GM12865 (cell line): Measurements from ENCODE around the gene HHLA2.
A peak's percentile ranks its signal among the peaks of the same experiment; 100 is the strongest.

Experiments used
- DNase-seq: peaks from one replicate; pipeline ENCODE4 v3.0.0; 2010; ENCODE audit warnings: low read depth
- H3K4me3 ChIP-seq: 2 replicates; pipeline ENCODE4 v1.5.1; 2011; ENCODE audit warnings: mild to moderate bottlenecking, low read depth, low read length, control low read depth
- TF ChIP-seq, protein P1 (sequence below): IDR thresholded peaks from 2 replicates; pipeline ENCODE4 v1.5.1; 2011; ENCODE audit warnings: low read length, control low read depth, low read depth, inconsistent platforms; ENCODE audit not compliant: insufficient read depth; ENCODE audit errors: missing control alignments

Gene HHLA2

DNA sequence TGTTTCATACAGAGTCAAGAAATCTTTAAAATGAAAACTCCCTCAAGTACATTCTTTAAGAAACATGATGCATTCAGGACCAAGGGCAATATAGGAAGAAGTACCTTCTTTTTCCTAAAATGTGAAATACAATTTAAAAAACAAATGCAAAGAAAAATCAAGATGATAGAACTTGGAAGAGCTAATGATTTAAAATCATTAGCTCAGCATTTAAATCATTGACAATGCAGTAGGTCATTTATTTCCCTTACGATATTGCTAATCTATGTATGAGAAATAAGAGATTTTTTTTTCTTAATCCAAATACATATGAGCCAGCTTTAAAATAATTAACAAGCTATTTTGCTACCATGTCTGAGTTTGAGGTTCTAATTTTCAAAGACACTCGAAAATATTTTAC, 105.5 kb downstream of the HHLA2 start:
- TF ChIP-seq, protein P1, sequence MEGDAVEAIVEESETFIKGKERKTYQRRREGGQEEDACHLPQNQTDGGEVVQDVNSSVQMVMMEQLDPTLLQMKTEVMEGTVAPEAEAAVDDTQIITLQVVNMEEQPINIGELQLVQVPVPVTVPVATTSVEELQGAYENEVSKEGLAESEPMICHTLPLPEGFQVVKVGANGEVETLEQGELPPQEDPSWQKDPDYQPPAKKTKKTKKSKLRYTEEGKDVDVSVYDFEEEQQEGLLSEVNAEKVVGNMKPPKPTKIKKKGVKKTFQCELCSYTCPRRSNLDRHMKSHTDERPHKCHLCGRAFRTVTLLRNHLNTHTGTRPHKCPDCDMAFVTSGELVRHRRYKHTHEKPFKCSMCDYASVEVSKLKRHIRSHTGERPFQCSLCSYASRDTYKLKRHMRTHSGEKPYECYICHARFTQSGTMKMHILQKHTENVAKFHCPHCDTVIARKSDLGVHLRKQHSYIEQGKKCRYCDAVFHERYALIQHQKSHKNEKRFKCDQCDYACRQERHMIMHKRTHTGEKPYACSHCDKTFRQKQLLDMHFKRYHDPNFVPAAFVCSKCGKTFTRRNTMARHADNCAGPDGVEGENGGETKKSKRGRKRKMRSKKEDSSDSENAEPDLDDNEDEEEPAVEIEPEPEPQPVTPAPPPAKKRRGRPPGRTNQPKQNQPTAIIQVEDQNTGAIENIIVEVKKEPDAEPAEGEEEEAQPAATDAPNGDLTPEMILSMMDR: no peak
- no peak for DNase-seq
- no peak overlapping the region for H3K4me3 ChIP-seq

DNA sequence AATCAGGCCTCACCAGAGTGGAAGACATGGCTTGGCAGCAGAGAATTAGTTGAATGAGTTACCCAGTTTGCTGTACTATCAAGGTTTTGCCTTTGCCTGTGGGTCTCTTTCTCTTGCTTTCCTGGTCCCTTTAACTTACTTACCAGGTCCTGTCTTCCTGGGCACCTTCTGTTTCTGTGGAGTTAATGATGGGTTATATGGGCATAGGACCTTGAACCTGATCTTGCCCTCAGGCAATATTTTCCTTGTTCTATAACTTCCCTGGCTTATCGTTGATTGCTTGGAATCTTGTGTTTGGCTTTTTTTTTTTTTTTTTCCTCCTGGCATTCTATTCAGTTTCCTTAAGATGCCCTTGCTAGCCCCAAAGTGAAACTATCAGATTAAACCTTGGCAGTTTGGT, 106.8 kb downstream of the HHLA2 start:
- DNase-seq: no peak
- TF ChIP-seq, protein P1: no peak
- no peak overlapping the region for H3K4me3 ChIP-seq

DNA sequence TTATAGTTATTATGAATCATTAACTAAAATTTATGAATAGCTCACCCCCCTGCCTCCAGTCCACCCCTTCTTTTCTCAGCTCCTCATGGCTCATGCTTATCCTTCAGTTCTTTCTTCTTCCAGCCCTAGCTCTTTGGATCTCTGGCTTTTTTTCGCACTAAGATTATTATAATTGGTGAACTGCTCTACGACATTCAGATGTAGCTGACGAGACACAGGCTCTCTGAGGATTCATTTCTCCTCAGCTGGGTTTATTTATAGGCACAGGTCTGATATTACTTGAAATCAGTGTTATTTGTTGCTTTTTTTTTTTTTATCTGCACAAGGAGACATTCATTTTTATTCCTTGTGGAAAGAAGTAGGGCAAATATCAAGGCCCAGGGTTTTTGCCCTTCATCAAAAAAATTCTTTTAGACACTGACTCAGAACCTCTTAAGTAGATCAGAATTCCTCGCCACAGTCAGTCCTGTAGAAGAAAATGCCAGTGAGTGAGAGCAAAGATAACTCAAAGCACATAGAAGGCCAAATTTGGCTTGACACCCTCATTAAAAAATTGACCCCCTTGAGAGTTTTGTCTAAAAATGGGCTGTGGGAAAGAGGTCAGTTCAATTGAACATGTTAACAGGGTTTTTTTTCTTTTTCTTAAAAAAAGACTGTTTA, 107.5 kb downstream of the HHLA2 start:
- DNase-seq: no peak
- no peak overlapping the region for H3K4me3 ChIP-seq
- TF ChIP-seq, protein P1: no peak

DNA sequence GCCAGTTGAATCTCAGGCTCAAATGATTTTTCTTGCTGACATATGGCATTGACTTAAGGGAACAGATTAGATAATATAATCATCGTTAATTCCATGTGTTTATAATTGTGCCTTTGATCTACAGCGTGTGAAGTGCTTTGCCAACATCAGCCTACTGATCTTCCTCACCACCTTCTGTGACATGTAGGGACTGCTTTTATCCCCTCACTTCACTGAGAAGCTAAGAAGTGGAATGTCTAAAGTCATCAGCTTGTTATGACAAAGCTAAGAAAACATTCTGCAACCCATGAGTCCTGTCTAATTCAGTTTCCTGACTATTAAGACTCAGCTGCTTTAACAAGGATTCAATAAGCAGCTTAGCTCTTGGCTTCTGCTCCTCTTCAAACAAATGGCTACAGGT, 108.0 kb downstream of the HHLA2 start:
- TF ChIP-seq, protein P1: no peak
- no peak overlapping the region for H3K4me3 ChIP-seq
- DNase-seq: no peak

DNA sequence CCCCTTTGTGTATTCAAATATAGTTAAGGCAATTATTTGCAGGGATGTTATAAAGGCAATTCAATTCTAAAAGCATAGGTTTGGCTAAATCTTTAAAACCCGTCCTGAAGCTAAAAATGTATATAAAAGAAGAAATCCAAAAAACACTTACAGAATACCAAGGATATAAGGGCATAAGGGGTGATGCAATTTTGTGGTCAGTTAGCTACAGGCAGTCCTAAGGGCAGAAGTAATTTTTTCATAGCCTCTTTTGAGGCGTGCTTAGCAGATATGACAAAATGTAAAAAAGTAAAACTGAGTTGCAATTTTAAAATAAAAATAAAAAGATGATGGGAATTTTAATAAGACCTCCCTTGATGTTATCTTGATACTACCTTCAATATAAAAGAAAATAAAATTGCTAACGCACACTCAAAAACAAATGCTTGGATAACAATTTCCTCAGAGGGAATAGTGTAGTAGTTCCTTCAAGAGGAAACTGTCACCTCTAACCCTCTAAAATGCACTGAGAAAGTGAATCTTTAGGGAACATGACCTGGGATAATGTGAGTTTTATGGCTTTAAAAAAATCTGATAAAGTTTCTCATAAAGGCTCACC, 109.8 kb downstream of the HHLA2 start:
- no peak for DNase-seq
- TF ChIP-seq, protein P1: no peak
- H3K4me3 ChIP-seq: no peak overlapping the region

DNA sequence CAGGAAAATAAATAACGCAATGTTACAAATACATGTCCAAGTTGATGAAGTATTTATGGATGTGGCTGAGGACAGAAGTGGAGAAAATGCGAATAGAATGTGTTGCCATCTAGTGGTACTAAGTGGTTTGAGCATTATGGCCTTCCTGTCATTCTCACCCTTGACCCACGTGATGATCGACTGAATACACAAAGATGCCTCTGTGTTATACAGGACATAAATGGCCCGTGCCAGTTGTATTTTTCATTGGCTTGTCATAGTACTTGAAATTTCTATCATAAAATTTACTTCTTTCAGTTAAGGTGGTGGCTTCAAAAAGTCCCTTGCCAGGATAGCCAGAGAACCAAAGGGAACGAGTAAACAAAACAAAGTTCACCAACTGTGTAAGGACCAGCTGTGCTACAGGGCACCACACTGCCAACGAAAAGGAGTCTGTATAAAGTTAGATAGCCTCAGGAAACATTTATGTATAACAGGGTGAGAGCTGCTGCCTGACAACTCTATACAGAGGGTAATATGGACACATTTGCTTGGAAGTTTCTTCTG, 110.4 kb downstream of the HHLA2 start:
- TF ChIP-seq, protein P1: peak; percentile 76
- no peak overlapping the region for H3K4me3 ChIP-seq
- DNase-seq: peak; percentile 81
